Caco-2 (cell line): ENCODE data around the gene ERCC1. TPM values are rescaled to one million over a fixed set of nuclear protein-coding genes. Genes with fewer than 3 reads are reported as not detected.

Experiments used
- BruUV-seq: library from RNA; stranded (reverse); fragments of 400-500 nt; replicated peaks from 2 replicates; lab custom pipeline; 2021; lab: Mats Ljungman, UMichigan
- CTCF ChIA-PET: fragments of 300-600 bp; sonication (Branson Sonifier 250); formaldehyde crosslinking; loops from one replicate; lab custom pipeline; 2022; ENCODE audit warnings: antibody characterized with exemption; lab: Charles Lee
- POLR2A ChIA-PET: fragments of 300-600 bp; sonication (Branson Sonifier 250); formaldehyde crosslinking; loops from one replicate; lab custom pipeline; 2022; ENCODE audit warnings: antibody characterized with exemption; lab: Charles Lee
- DNase-seq, 2 experiments: peaks; one replicate each; pipeline versions ENCODE4 v3.0.0 to v3.0.0-alpha.2; 2020 to 2022
- H3K27me3 ChIP-seq: replicated peaks from 2 replicates; pipeline ENCODE4 v1.6.0; 2011; ENCODE audit warnings: low read length; ENCODE audit not compliant: control insufficient read depth, insufficient read depth
- H3K36me3 ChIP-seq: 2 replicates; pipeline ENCODE4 v1.5.1; 2011; ENCODE audit warnings: low read length; ENCODE audit not compliant: control insufficient read depth, insufficient read depth
- H3K4me1 ChIP-seq: fragments of 250-450 bp; sonication (Bioruptor Pico); 2 replicates; pipeline ENCODE4 v1.5.1; 2020; ENCODE audit warnings: mild to moderate bottlenecking
- H3K4me3 ChIP-seq: 2 replicates; pipeline ENCODE4 v1.5.1; 2011; ENCODE audit warnings: low read depth, mild to moderate bottlenecking, control low read depth, low read length
- H3K9me3 ChIP-seq: fragments of 250-450 bp; sonication (Bioruptor Pico); 2 replicates; pipeline ENCODE4 v1.5.1; 2020; ENCODE audit warnings: mild to moderate bottlenecking, moderate library complexity
- H3K27ac Mint-ChIP-seq: one replicate; pipeline ENCODE4 v1.8.0; 2022; ENCODE audit warnings: mixed read lengths; ENCODE audit not compliant: unreplicated experiment
- H3K27me3 Mint-ChIP-seq: one replicate; pipeline ENCODE4 v1.8.0; 2022; ENCODE audit warnings: mixed read lengths; ENCODE audit not compliant: insufficient read depth, unreplicated experiment
- H3K36me3 Mint-ChIP-seq: one replicate; pipeline ENCODE4 v1.8.0; 2022; ENCODE audit warnings: mild to moderate bottlenecking, mixed read lengths; ENCODE audit not compliant: insufficient read depth, unreplicated experiment
- H3K4me1 Mint-ChIP-seq: one replicate; pipeline ENCODE4 v1.8.0; 2022; ENCODE audit warnings: low read depth, mixed read lengths; ENCODE audit not compliant: unreplicated experiment
- H3K4me3 Mint-ChIP-seq: one replicate; pipeline ENCODE4 v1.8.0; 2022; ENCODE audit warnings: mild to moderate bottlenecking, moderate library complexity, mixed read lengths; ENCODE audit not compliant: unreplicated experiment
- H3K9me3 Mint-ChIP-seq: one replicate; pipeline ENCODE4 v1.8.0; 2022; ENCODE audit warnings: mixed read lengths; ENCODE audit not compliant: unreplicated experiment
- intact Hi-C: fragments of 100-400 bp; cut with micrococcal nuclease; formaldehyde crosslinking; loops from one replicate; pipeline ENCODE4 v1.10.0; 2022; ENCODE audit not compliant: unreplicated experiment
- total RNA-seq: library from RNA; stranded (reverse); gene quantifications from 2 replicates; pipeline ENCODE4 v1.2.3, GENCODE V29; 2022
- TF ChIP-seq, protein P1 (sequence below), 2 experiments: fragments of 200-600 bp in 1 of 2; IDR thresholded peaks; 1 replicate in 1 of 2; 2 replicates in 1 of 2; pipeline versions ENCODE4 v1.5.1 to v1.8.0; 2011 to 2022; ENCODE audit warnings: antibody characterized with exemption in 1 of 2, control low read depth in 1 of 2, inconsistent platforms in 1 of 2, low read depth in 1 of 2, low read length in 1 of 2, mild to moderate bottlenecking in 1 of 2, moderate library complexity in 1 of 2; ENCODE audit not compliant: insufficient read depth in 1 of 2, severe bottlenecking in 1 of 2, unreplicated experiment in 1 of 2

The ERCC1 gene
- total RNA-seq, 1 experiment from 2014 or later = 51.0 TPM

DNA sequence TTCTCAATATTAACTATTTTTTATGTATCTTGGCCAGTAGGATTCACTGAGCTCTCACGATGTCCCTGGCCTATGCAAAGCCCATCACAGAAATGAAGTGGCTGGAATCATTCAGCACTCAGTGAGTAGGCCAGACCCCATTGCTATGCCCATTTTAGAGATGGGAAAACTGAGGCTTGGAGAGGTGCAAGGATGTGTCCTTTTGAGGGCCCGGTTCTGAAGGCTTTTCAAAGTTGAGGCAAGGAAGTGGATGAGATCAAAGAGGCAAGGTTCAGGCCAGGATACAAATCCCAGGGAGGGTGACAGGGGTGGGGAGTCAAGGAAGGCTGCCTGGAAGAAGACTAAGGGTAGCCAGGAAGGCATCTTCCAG, 18.7 kb upstream of the ERCC1 start:
- H3K27me3 Mint-ChIP-seq = no peaks in the 10 kb centered on the region
- H3K36me3 ChIP-seq = no peaks in the 10 kb centered on the region
- POLR2A ChIA-PET = no interaction called here
- CTCF ChIA-PET = no interaction called here
- peaks cover 31% of the 10 kb centered on the region for H3K4me1 Mint-ChIP-seq
- no peaks in the 10 kb centered on the region for H3K9me3 Mint-ChIP-seq
- TF ChIP-seq, protein P1, sequence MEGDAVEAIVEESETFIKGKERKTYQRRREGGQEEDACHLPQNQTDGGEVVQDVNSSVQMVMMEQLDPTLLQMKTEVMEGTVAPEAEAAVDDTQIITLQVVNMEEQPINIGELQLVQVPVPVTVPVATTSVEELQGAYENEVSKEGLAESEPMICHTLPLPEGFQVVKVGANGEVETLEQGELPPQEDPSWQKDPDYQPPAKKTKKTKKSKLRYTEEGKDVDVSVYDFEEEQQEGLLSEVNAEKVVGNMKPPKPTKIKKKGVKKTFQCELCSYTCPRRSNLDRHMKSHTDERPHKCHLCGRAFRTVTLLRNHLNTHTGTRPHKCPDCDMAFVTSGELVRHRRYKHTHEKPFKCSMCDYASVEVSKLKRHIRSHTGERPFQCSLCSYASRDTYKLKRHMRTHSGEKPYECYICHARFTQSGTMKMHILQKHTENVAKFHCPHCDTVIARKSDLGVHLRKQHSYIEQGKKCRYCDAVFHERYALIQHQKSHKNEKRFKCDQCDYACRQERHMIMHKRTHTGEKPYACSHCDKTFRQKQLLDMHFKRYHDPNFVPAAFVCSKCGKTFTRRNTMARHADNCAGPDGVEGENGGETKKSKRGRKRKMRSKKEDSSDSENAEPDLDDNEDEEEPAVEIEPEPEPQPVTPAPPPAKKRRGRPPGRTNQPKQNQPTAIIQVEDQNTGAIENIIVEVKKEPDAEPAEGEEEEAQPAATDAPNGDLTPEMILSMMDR (IDR thresholded peaks at IDR 0.05; ENCODE audit: insufficient read depth in 1 of 2, low read depth in 1 of 2, low read length in 1 of 2, severe bottlenecking in 1 of 2, unreplicated experiment in 1 of 2) = no peak
- H3K4me3 Mint-ChIP-seq = peak overlapping the region; percentile 96
- H3K9me3 ChIP-seq = no peaks in the 10 kb centered on the region
- peak overlapping the region; percentile 99 for H3K27ac Mint-ChIP-seq
- intact Hi-C loops = no loop called here
- peaks cover 21% of the 10 kb centered on the region for H3K36me3 Mint-ChIP-seq
- no peaks in the 10 kb centered on the region for H3K27me3 ChIP-seq
- H3K4me1 ChIP-seq = peaks cover 25% of the 10 kb centered on the region
- H3K4me3 ChIP-seq = no peak overlapping the region
- no TSS peak for BruUV-seq
- no peak for DNase-seq

DNA sequence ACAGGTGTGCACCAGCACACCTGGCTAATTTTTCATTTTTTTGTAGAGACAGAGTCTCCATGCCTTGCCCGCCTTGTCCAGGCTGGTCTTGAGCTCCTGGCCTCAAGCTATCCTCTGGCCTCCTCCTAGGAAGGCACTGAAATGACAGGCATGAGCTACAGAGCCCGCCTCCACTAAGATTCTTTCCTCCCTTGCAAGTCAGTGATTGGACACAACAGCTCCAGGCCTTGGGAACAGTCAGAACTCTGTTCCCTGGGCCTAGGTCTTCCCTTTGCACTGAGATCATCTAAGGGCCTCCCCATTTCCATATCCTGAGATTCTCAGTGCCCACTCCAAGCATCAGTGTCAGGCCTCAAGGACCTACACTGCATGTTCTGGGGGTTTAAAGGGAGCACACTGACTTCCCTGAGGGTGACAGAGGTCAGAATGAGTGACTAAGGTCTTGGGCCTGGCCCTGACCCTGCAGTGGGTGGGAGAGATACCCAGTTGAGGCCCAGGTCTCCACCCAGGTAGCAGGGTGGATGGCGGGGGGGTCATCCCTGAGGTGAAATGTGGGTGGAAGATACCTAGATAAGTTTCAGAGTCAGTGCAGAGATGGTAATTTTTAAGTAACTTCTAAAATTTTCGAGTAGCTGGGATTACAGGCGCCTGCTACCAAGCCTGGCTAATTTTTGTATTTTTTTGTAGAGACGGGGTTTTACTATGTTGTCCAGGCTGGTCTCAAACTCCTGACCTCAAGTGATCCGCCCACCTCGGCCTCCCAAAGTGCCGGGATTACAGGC, 17.3 kb upstream of the ERCC1 start:
- CTCF ChIA-PET = interaction anchor here (0.7 to 3.0 kb wide), 8 partner anchors 12 to 59 kb away, joined by 3 to 261 read pairs (median 12); partner anchors contain the start of gene FOSB
- H3K27me3 ChIP-seq = no peaks in the 10 kb centered on the region
- Mint-ChIP-seq H3K9me3 (no peaks in the 10 kb centered on the region), H3K27ac (peak overlapping the region; percentile 88), H3K4me3 (peak overlapping the region; percentile 84), H3K27me3 (no peaks in the 10 kb centered on the region), H3K36me3 (peaks cover 21% of the 10 kb centered on the region), H3K4me1 (peaks cover 28% of the 10 kb centered on the region)
- H3K9me3 ChIP-seq = no peaks in the 10 kb centered on the region
- POLR2A ChIA-PET = interaction anchor here (0.6 to 1.0 kb wide), 3 partner anchors 13 to 29 kb away, joined by 3 to 7 read pairs (median 4); partner anchors contain the start of gene FOSB
- H3K4me1 ChIP-seq = peaks cover 25% of the 10 kb centered on the region
- TF ChIP-seq, protein P1 (IDR thresholded peaks at IDR 0.05; ENCODE audit: insufficient read depth in 1 of 2, low read depth in 1 of 2, low read length in 1 of 2, severe bottlenecking in 1 of 2, unreplicated experiment in 1 of 2) = no peak
- H3K36me3 ChIP-seq = no peaks in the 10 kb centered on the region
- BruUV-seq = no TSS peak
- DNase-seq = peak; percentile 39 to 66
- no peak overlapping the region for H3K4me3 ChIP-seq
- intact Hi-C loops = loop anchor here (2.0 kb wide), 1 partner anchor 14 kb away; no protein-coding TSS in a partner anchor

DNA sequence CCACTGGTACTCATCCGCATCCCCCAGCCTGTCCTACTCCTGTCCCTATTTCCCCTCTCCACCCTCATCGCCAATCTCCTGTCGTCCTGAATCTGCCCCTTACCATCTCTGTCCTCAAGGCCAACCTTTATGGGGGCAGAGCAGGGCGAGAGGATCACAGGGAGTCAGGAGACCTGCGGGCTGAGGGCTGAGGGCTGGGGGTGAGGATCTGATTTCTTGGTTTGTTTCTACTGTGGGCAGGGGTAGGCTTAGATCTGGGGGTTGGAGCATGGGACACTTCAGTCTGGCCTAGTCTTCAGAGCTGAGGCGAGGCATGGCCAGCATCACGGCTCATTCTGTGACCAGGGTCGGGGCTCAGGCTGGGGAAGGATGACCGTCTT, 16.5 kb upstream of the ERCC1 start:
- Histone ChIP-seq H3K4me1 (peaks cover 25% of the 10 kb centered on the region), H3K4me3 (peak overlapping the region; percentile 61), H3K27me3 (no peaks in the 10 kb centered on the region), H3K36me3 (no peaks in the 10 kb centered on the region), H3K9me3 (no peaks in the 10 kb centered on the region)
- Mint-ChIP-seq H3K4me1 (peaks cover 23% of the 10 kb centered on the region), H3K27me3 (no peaks in the 10 kb centered on the region), H3K9me3 (no peaks in the 10 kb centered on the region), H3K36me3 (peaks cover 21% of the 10 kb centered on the region), H3K4me3 (peak overlapping the region; percentile 84), H3K27ac (peak overlapping the region; percentile 88)
- TF ChIP-seq, protein P1 (IDR thresholded peaks at IDR 0.05; ENCODE audit: insufficient read depth in 1 of 2, low read depth in 1 of 2, low read length in 1 of 2, severe bottlenecking in 1 of 2, unreplicated experiment in 1 of 2) = no peak
- ChIA-PET CTCF (interaction anchor here (0.6 to 3.0 kb wide), 13 partner anchors 8 to 202 kb away, joined by 3 to 261 read pairs (median 10); partner anchors contain the start of gene FOSB), POLR2A (interaction anchor here (1.0 to 1.3 kb wide), 5 partner anchors 27 to 38 kb away, joined by 3 to 15 read pairs (median 12); partner anchors contain the start of gene FOSB)
- intact Hi-C loops = loop anchor here (2.0 kb wide), 1 partner anchor 15 kb away; no protein-coding TSS in a partner anchor
- no TSS peak for BruUV-seq
- no peak for DNase-seq
